Measurements from ENCODE around the gene TBC1D10A. TPM values are rescaled to one million over a fixed set of nuclear protein-coding genes. Genes with fewer than 3 reads are reported as not detected.

The TBC1D10A gene
- polyA plus RNA-seq, 12 donors = 4.6 to 16.9 (median 6.4) TPM; not detected in 1

DNA sequence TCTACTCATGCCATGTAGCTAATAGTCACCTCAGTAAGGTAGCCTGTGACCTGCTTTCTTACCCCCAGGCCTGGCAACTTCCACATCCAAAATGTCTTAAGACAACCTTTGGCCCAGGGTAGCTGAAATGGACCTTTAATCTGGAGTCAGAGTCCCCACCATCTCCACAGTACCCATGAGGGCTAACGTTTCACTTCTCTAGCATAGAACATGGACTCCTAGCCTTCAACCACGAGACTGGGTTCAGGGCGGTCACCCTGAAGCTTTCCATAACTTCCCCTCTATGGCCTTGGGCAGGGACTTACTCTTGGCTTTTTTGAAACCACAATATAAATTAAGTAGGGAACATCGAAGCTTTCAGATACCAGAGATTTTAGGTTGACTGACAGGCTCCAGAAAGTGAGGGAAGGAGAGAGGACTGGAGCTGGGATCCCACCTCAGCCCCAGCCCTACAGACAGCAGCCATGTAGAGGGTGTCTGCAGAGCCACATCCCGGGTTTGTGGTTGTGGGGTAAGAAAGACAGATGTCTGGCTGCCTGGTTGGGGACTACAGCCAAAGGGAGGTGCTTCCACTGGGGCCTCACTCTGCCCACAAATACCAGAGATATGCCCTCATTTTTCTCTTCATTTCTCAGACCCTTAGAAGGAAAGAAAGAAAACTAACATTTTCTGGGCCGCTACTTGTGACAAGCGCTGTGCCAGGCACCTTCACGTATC is 2.6 kb downstream of the TBC1D10A start:
- no peak for DNase-seq

DNA sequence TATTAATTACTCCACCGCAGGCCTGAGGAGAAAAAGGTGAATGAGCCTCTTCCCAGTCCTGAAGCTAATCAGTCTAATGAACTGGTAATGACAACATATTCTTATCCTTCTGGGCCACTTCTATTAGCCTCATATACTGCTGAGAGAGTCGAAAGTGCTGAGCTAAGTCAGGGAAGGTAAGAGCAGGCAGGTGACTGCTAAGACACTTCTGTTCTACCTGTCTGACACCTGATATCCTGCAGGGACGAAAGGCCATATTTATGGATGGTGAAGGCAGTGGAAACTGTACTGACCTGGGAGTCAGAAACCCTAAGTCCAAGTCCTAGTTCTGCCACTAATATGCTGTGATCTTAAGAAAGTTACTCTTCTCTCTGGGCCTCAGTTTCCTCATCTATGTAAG is 3.5 kb downstream of the TBC1D10A start:
- DNase-seq = no peak

DNA sequence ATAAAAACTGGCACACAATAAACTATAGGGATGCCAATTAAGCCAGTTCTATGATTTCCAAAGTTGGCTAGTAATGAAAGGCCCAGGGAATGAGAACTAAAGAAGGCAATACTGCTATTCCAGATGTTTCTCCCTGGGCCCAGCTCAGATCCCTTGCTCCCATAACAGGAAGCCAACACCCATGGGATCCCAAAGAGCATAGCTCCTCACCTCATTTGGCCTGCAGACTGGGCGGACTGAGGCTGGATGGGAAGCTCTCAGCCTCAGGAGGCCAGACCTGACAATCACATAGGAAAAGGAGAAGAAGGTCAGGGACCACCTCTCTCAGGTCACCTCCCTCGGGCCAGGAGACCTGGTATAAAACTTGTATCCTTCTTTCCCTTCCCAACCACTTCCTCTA is 5.3 kb downstream of the TBC1D10A start:
- no peak for DNase-seq

DNA sequence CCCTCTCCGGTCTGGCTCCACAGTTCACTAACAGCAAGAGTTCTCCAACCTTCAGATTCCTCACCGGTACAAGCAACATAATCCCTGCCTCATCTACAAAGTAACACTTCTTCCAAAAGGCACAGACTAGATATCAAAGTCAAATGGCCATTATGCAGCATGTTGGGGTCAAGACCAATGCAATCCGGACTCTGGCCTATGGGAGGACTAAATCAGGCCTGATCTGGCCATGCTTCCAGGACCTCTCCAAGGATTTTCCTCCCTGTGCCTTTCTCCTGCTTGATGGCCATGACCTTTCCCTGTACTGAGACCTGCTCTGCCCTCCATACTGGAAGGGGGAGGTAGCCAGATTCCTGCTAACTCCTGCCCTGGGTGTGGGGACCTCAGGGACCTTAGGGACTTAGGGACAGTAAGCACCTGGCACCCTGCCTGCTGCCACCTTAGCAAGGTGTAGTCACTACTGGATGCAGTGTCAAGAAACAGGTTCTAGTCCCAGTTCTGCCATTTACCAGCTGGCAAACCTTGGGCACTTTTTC is 6.7 kb downstream of the TBC1D10A start:
- DNase-seq = no peak

DNA sequence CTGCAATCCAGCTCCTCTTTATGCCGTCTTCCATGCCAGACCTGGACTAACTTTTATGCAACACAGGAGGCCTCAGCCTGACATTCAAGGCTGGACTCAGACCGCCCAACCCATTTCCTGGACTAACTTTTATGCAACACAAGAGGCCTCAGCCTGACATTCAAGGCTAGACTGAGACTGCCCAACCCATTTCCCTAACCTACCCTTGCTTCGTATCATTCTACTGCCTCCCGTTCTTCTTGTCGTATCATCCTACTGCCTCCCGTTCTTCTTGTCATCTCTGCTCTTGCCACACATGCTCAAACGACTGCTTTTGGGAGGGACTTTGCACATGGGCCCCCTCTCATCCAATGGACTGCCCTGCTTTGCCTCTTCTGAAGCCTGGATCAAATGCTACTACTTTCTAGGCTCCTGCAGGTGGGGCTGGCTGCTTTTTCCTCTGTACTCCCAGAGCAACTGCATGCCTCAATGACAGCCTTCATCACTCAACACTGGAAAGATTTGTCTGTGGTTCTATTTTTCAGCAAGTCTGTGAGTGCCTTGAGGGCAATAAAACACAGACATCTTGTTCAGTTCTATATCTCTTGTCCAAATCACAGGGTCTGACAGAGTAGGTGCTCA is 7.8 kb downstream of the TBC1D10A start:
- no peak for DNase-seq

DNA sequence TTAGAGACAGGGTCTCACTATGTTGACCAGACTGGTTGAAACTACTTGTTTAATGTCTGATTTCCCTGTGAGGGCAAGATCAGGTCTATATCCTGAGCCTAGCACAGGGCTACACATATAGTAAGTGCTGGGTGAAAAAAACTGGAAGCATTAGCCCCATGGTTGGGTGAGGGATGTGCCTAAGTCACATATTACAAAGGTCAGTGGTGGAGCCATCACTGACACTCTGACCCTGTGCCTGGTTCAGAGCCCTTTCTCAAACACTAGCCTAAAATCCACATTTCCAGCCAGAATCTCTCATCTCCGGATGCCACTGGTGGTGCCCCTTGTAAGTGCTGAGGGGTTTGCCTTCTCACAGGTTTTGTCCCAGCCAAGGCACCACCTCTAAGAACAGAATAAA is 9.0 kb downstream of the TBC1D10A start:
- no peak for DNase-seq

DNA sequence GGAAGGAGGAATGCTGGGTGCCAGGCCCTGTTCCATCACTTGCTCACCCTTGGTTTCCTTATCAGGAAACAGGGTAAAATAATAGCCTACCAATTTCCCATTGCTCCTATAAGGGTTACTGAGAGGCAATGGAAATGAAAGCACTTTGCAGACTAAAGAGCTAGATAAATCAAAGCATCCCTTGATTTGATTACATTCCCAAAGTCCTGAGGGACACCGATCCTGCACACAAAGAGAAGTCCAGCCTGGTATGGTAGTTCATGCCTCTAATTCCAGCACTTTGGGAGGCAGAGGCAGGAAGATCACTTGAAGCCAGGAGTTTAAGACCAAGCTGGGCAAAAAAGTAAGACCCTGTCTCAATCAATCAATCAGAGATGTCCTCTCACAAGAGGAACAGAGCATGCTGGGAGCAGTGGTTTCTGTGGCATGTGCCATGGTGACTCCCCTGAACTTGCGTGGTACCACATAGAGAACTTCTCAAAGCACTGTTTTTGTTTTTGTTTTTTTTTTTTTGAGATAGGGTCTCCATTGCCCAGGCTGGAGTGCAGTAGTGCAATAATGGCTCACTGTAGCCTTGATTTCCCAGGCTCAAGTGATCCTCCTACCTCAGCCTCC is 10.7 kb downstream of the TBC1D10A start:
- no peak for DNase-seq

DNA sequence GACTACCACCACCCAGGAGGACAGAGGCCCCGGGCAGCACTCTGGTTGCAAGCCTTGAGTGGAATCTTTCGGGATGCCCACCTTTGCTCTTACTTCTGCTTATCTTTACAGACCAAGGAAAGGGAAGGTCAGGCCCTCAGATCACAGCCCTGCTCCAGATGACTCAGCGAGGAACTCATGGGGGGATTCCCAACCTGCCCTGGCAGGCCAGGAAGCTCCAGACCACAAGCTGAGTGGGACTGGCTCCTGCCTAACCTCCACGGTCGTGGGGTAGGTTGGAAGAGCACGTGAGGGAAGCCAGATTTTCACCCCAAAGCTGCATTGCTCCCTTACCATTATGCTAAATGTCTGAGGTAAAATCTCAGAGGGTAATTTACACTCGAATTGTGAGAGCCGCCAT is 11.8 kb downstream of the TBC1D10A start:
- DNase-seq = no peak

DNA sequence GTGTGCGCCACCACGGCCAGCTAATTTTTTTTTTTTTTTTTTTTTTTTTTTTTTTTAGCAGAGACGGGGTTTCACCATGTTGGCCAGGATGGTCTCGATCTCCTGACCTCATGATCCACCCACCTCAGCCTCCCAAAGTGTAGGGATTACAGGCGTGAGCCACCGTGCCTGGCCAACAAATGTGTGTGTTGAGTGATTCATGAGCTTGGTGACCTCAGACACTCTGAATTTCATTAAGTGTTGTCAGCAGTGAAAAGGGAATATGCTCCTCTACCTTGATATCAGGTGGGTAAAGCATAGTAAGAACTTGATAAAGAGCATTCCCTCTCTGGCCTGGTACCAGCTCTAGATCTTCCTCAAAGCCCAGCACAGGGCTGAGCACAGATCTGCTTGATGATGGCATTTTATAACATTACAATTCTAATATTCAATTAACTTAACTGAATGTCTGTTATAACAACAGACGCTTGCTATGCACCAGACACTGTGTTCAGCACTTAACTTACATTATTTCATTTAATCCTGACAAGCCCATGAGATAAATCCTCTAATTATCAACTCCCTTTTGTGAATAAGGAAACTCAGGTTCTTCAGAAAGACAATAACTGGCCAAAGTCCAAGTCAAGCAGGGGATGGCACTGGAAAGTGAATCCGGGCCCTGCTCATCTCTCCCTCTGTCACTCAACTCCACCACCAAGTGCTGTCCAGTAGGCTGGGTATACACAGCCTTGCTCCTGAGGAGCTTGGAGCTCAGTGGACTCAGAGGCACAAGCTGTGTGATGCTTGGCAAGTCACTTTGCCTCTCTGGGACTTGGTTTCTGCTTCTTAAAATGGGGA is 13.0 kb downstream of the TBC1D10A start:
- DNase-seq = no peak

DNA sequence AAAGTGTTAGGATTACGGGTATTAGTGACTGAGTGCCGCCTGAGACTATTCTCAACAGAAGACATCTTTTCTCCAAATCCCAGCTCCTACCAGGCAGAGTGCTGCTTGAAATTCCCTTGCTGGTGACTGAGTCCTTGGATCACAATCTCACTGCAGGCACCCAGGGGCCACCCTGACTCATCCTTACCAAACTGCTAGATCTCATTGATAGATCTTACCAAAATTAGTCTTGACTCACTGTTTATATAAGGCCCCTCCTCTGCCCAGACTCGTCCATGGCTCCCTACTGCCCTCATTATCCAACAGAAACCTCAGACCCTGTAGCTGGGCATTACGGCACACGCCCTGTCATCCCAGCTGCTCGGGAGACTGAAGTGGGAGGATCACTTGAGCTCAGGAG is 14.7 kb downstream of the TBC1D10A start:
- no peak for DNase-seq

DNA sequence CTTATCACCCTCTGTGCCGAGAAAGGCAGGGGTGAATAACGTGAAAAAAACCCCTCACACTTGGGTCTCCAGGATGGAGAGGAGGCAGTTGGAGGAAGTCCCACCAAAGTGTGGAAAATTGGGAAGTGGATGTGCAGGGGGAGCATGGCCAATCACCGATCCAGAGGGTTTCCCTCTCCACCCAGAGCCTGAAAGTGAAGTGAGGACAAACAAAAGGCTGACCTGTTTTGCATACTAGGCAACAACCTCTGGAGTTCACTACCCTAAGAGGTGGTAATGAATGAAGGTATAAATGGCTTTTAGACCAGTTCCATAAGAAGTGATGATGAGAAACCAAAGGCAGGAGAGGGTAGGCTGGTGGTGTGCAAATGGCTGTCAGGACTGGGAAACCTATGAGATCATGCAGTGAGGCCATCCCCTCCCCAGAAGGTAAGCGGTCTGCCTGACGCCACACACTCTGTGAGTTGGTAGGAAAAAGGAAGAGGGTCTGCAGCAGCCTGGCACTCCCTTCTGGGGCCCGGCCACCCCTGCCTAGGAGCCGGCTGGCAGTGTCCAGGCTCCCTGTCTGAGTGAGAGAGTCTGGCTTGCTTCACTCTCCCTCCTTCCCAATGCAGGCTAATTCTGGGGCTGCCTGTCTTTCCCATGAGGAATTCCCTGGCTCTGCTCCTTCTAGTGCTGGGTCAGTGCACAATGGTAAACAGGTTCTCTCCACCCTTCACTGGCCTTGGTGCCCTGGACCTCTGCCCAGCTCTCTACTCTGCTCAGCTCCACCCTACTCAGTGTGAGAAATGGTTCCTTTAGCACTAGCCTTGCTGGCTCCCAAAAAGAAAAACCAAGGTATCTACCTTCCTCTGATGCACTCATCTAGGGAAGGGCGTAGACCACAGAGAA is 15.6 kb downstream of the TBC1D10A start:
- no peak for DNase-seq

DNA sequence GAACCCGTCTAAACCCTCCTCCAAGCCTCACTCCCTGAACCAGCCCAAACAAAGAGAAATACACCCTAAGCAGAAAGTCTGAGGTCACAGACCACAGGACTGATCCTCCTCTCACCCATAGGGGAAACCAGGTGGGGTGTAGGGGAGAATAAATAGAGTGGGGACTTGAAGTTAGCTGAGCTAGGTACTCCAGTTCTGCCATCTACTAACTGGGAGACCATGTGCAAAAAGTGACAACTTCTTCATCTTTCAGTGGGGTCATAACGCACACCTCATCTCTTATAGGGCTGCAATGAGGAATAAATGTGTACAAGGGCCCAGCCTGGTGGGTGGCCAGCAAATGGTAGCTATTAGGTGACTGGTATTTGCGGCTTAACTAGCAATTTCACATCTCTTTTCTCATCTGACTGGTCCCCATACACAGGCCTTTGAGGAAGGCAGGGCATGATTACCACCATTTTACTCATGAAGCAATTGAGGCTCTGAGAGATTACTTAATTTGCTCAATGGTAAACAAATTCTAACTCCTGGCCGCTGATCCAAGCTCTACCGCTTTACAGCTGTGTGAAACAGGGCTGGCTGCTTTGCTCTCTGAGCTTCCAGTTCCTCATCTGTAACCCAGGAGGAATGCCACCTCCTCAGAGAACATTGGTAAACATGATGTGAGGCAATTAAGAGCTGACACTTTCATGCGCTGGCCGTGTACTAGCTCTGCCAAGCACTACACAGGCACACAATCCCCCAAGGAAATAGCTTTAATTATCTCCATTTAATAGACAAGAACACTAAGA is 16.6 kb downstream of the TBC1D10A start:
- no peak for DNase-seq

DNA sequence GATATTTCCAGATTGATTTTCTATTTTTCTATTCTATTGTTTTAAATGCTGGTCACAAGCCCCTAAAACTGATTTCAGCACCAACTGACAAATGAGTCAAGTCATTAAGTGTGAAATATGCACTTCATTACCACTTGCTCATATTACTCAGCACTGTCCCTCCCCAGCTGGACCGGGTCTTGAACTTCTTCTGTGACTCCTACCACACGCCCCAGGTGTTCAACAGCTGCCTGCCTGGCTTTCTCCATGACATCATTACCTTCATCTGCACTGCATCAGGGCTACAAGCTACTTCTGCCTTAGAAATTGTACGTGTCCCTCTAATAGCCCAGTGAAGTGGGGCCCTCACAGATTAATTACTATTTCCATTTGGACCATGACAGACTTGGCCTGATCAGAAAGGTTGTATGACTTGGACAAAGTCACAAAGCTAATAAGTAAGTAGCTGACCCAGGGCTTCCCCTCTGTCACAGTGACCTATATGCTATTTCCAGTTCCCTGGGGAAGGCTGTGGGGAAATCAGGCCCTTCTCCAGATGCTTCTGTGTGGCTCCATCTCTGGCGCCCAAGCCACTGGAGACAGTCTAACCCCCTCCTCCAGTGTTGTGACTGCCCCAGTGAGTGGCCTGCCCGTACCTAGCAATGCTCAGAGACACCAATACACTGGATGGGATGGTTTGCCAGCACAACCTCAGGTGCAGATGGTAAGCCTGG is 18.1 kb downstream of the TBC1D10A start:
- no peak for DNase-seq

DNA sequence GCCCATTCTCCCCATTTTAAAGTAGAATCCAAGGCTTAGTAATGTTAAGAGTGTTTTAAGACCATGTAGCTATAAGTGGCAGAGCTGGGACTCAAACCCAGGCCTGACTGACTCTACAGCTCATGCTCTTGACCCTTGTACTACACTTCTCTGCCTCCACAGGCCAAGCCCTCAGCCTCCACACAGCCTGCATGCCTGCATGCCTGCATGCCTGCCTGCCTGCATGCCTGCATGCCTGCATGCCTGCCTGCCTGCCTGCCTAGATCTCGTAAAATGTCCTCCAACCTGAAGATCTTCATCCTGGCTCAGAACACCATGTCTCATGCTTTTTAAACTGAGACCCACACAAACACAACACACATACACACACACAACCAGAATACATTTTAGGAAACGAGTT is 18.6 kb downstream of the TBC1D10A start:
- DNase-seq = no peak

DNA sequence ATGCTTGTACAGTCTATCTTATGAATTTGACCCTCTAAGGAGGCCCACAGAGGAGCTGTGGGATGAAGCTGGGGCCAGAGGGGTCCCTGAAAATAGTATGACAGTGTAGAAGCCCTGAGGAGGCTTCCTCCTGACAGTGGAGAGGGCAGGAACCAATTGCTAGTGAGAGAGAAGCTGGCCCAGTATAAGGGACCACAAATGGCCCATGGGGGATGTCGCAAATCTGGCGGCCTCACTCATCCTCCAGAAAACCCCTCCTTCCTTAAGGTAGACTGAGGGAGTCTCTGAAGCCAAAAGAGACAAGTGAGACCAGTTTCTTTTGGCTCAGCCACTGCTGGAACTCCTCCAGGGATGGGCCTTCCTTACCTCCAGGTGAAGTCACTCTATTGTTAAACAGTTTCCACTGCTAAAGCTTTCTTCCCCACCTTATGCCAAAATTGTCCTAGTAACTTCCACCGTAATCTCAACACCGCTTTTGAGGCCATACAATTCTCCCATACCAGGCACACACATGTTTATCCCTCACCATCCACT is 19.6 kb downstream of the TBC1D10A start:
- DNase-seq = no peak

DNA sequence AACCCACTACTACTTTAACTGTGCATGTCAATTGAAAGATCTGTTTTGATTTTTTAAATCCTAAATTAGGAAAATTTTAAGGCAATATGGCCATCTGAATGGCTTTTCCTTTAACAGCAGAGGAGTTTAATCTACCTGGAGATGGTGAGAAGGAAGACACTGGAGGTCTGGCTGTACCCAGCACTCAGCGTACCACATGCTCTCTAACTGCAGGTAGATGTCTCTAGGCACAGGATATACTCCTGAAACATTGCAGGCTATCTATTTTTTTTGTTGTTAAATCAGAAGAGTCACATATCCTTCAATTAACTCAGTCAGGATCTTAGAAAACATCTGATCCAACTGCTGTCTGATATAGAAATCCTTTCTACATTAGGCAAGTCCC is 20.1 kb downstream of the TBC1D10A start:
- DNase-seq = no peak

DNA sequence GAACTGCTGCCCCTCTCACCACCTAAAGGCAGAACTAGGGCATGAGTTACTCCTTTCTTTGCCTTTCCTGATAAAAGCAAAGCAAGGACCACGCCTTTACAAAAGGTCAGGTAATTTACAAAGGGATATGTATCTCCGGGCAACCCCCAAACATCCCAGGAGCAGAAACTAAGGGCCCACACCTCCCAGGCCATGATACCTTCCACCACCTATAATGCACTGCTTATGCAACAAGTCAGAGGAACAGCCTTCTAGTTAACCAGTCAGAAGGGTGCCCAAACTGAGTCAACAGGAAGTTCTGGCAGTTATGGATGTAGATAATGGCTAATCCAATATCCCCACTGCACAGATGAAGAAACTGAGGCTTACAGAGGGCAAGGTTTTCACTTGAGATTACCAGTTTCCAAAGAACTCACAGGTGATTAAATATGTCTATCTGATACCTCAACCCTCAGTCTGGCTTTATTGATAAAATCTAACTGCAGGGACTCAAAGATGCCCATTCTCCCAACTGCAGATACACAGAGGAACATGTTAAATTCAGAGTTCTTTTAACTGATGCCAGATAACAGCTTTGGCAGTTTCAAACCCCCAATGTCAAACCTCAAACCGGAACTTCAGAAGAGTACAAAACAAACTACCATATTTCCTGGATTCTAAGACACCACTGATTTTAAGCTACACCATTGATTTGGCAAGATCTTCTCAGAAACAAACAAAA is 20.7 kb downstream of the TBC1D10A start:
- no peak for DNase-seq

DNA sequence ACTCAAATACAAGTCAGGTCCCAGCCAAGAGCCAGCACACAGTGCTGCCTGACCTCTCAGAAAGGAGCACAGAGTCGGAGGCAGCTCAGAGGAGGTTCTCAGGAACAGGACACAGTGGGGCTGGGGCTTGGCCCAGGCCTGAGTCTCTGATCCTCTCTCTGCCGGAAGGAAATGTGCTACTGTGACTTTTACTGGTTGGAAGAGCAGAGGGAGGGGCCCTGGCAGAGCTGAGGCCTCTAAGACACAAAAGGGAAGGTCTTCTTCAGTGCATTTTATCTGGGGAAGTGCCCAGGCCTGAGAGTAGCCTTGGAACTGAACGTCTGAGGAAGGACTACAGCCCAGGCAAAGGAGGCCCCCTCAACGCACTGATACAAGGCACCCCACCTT is 21.2 kb downstream of the TBC1D10A start:
- peak; percentile 71 for DNase-seq

Data from muscle of arm (tissue), 12 donors.